Astrocyte (in vitro differentiated cells and primary cell): ENCODE measurements around the gene CA7.

Source experiments
- CTCF ChIP-seq: IDR thresholded peaks from 2 replicates; pipeline ENCODE4 v1.5.1; 2011; ENCODE audit warnings: low read depth, mild to moderate bottlenecking, inconsistent platforms, low read length, moderate library complexity; ENCODE audit not compliant: insufficient read depth
- EZH2 ChIP-seq: IDR thresholded peaks from 2 replicates; pipeline ENCODE4 v1.6.1; 2012; ENCODE audit warnings: mild to moderate bottlenecking, low read length, inconsistent platforms; ENCODE audit not compliant: insufficient read depth

GRCh38 chr16:66801320-66802105, 42.7 kb upstream of the CA7 start, which contains the start of gene TERB1:
- no peak for TF ChIP-seq EZH2
- TF ChIP-seq CTCF = no peak
